Upper lobe of left lung (tissue), 6 donors: Measurements from ENCODE around the gene MVB12B. TPM values are rescaled to one million over a fixed set of nuclear protein-coding genes. Genes with fewer than 3 reads are reported as not detected.

Experiments used
- ATAC-seq, 2 donors: fragments of 200-7000 bp; cut with Tn5 transposase; one replicate each; pipeline ENCODE4 v1.9.1; 2022; ENCODE audit warnings: mild to moderate bottlenecking in 2 of 2, moderate library complexity in 2 of 2; ENCODE audit not compliant: low FRiP score in 2 of 2
- DNase-seq, 2 donors: peaks; one replicate each; pipeline ENCODE4 v3.0.0-alpha.2; 2019 to 2020
- H3K27ac ChIP-seq, 4 donors: fragments of 200-600 bp; sonication (generic); one replicate each; pipeline ENCODE4 v1.5.1; 2016 to 2019
- H3K27me3 ChIP-seq, 4 donors: fragments of 200-600 bp; sonication (generic); one replicate each; pipeline ENCODE4 v1.5.1; 2017 to 2019
- H3K36me3 ChIP-seq, 4 donors: fragments of 200-600 bp; sonication (generic); one replicate each; pipeline ENCODE4 v1.5.1; 2016 to 2019
- H3K4me1 ChIP-seq, 4 donors: fragments of 200-600 bp; sonication (generic); one replicate each; pipeline ENCODE4 v1.5.1; 2018 to 2019
- H3K4me3 ChIP-seq, 4 donors: fragments of 200-600 bp; sonication (generic); one replicate each; pipeline ENCODE4 v1.5.1; 2017 to 2019; ENCODE audit warnings: mild to moderate bottlenecking in 2 of 4, moderate library complexity in 1 of 4
- H3K9me3 ChIP-seq, 4 donors: fragments of 200-600 bp; sonication (generic); one replicate each; pipeline ENCODE4 v1.5.1; 2018 to 2019
- CTCF ChIP-seq, 6 experiments: fragments of 450-650 bp in 4 of 6; fragments of 200-600 bp in 2 of 6; sonication (generic) in 2 of 6; IDR thresholded peaks; one replicate each; pipeline ENCODE4 v1.5.1; 2016 to 2019; ENCODE audit warnings: antibody characterized with exemption in 6 of 6
- EP300 ChIP-seq, 4 donors: sonication (generic); formaldehyde crosslinking; IDR thresholded peaks; one replicate each; pipeline ENCODE4 v1.5.1; 2017; ENCODE audit warnings: antibody characterized with exemption in 4 of 4, control low read depth in 2 of 4
- POLR2A ChIP-seq, 4 donors: fragments of 450-650 bp; IDR thresholded peaks; one replicate each; pipeline ENCODE4 v1.5.1; 2016 to 2017; ENCODE audit warnings: antibody characterized with exemption in 4 of 4, mild to moderate bottlenecking in 2 of 4
- POLR2AphosphoS5 ChIP-seq, 2 donors: sonication (generic); formaldehyde crosslinking; IDR thresholded peaks; one replicate each; pipeline ENCODE4 v1.5.1; 2017; ENCODE audit warnings: antibody characterized with exemption in 2 of 2
- WGBS, 2 donors: methylation state at CpG; one replicate each; pipeline ENCODE4 v1.1.5; 2017 to 2018; 5-methylcytosine and 5-hydroxymethylcytosine counted together
- total RNA-seq, 6 donors: library from RNA; depleted of rRNA in 4 of 6; stranded (reverse); fragments of >200 nt in 4 of 6; gene quantifications; one replicate each; pipeline versions ENCODE4 v1.1.0 to v1.2.1, GENCODE V29; 2016 to 2021
- donor health status: DM: no; HTN: no; CAD: no; lungs with moderate emphysema.
- donor health status: DM: no; HTN: yes; CAD: no; lungs with severe emphysema.

The MVB12B gene
- total RNA-seq, 6 donors from 2014 or later, result 36.7 to 60.7 (median 41.0) TPM

GRCh38 chr9:126488881-126489404 lies 162.3 kb downstream of the MVB12B start:
- peaks cover 0 to 20% (median 9%) of the 10 kb centered on the region in 4 donors for H3K36me3 ChIP-seq
- ATAC-seq, result peak in 1 of 2 donors; percentile 28
- no peak overlapping the region for H3K4me3 ChIP-seq
- H3K9me3 ChIP-seq, result no peaks in the 10 kb centered on the region
- H3K4me1 ChIP-seq, result peaks cover 0 to 8% (median 4%) of the 10 kb centered on the region in 4 donors
- H3K27me3 ChIP-seq, result no peaks in the 10 kb centered on the region
- peak overlapping the region in 2 of 4 donors; percentile 14 to 15 for H3K27ac ChIP-seq
- no peak for TF ChIP-seq EP300 (IDR thresholded peaks at IDR 0.05)
- no peak for TF ChIP-seq POLR2AphosphoS5 (IDR thresholded peaks at IDR 0.05)
- TF ChIP-seq CTCF (IDR thresholded peaks at IDR 0.05), result no peak
- TF ChIP-seq POLR2A (IDR thresholded peaks at IDR 0.05), result no peak
- 93 to 100% methylated on average over 4 to 8 of the region's 8 CpGs for WGBS, 2 donors
- DNase-seq, result peak in 1 of 2 donors; percentile 58

GRCh38 chr9:126489581-126490213 lies 163.1 kb downstream of the MVB12B start:
- peaks cover 0 to 8% (median 4%) of the 10 kb centered on the region in 4 donors for H3K4me1 ChIP-seq
- TF ChIP-seq EP300 (IDR thresholded peaks at IDR 0.05) (no peak), POLR2AphosphoS5 (IDR thresholded peaks at IDR 0.05) (no peak), POLR2A (IDR thresholded peaks at IDR 0.05) (no peak), CTCF (IDR thresholded peaks at IDR 0.05) (no peak)
- DNase-seq (peak in 1 of 2 donors; percentile 55), ATAC-seq (no peak)
- no peaks in the 10 kb centered on the region for H3K27me3 ChIP-seq
- H3K36me3 ChIP-seq, result peaks cover 0 to 20% (median 9%) of the 10 kb centered on the region in 4 donors
- WGBS, 2 donors, result 84 to 88% methylated on average over 16 to 20 of the region's 20 CpGs
- no peak overlapping the region for H3K27ac ChIP-seq
- no peaks in the 10 kb centered on the region for H3K9me3 ChIP-seq
- H3K4me3 ChIP-seq, result no peak overlapping the region

- Histone ChIP-seq H3K27me3 (no peaks in the 10 kb centered on the region), H3K4me3 (no peak overlapping the region), H3K36me3 (peaks cover 0 to 20% (median 9%) of the 10 kb centered on the region in 4 donors), H3K9me3 (no peaks in the 10 kb centered on the region), H3K27ac (no peak overlapping the region), H3K4me1 (peaks cover 0 to 8% (median 4%) of the 10 kb centered on the region in 4 donors)
- WGBS, 2 donors, result 57 to 64% methylated on average over 15 to 19 of the region's 19 CpGs
- TF ChIP-seq CTCF (IDR thresholded peaks at IDR 0.05) (no peak), EP300 (IDR thresholded peaks at IDR 0.05) (no peak), POLR2AphosphoS5 (IDR thresholded peaks at IDR 0.05) (no peak), POLR2A (IDR thresholded peaks at IDR 0.05) (no peak)
- ATAC-seq, result no peak
- peak in 1 of 2 donors; percentile 46 for DNase-seq
Measured at GRCh38 chr9:126490214-126490631, 163.6 kb downstream of the MVB12B start.

- Histone ChIP-seq H3K27ac (no peak overlapping the region), H3K9me3 (no peaks in the 10 kb centered on the region), H3K4me3 (no peak overlapping the region), H3K4me1 (peaks cover 0 to 8% (median 4%) of the 10 kb centered on the region in 4 donors), H3K27me3 (no peaks in the 10 kb centered on the region), H3K36me3 (peaks cover 0 to 19% (median 6%) of the 10 kb centered on the region in 4 donors)
- TF ChIP-seq POLR2AphosphoS5 (IDR thresholded peaks at IDR 0.05) (no peak), POLR2A (IDR thresholded peaks at IDR 0.05) (no peak), CTCF (IDR thresholded peaks at IDR 0.05) (peak; percentile 79 to 94 (median 90)), EP300 (IDR thresholded peaks at IDR 0.05) (no peak)
- no peak for DNase-seq
- 52 to 59% methylated on average over 20 of the region's 20 CpGs for WGBS, 2 donors
- ATAC-seq, result peak in 1 of 2 donors; percentile 85
Measured at GRCh38 chr9:126490871-126491567, 164.4 kb downstream of the MVB12B start.
